ENCODE results near the gene TMEM167A.
A peak's percentile ranks its signal among the peaks of the same experiment; 100 is the strongest.
"Not testable (repeated sequence)": the region's sequence is repeated elsewhere in the genome, so short reads cannot be mapped to it uniquely, and the experiment has no call there.

TMEM167A gene

GRCh38 chr5:83096660-83097339, 19.6 kb upstream of the TMEM167A start:
- Mint-ChIP-seq H3K36me3 (no peaks in the 10 kb centered on the region), H3K4me1 (peaks cover 15% of the 10 kb centered on the region), H3K4me3 (no peak overlapping the region), H3K9me3 (peaks cover 7% of the 10 kb centered on the region), H3K27ac (no peak overlapping the region)
- DNase-seq (ENCODE audit: low spot score in 2 of 2) = no peak
- ATAC-seq = no peak

GRCh38 chr5:83095957-83096539, 18.9 kb upstream of the TMEM167A start:
- no peak overlapping the region for H3K27ac Mint-ChIP-seq
- DNase-seq (ENCODE audit: low spot score in 2 of 2) (no peak), ATAC-seq (no peak)
- H3K36me3 Mint-ChIP-seq = no peaks in the 10 kb centered on the region
- peaks cover 7% of the 10 kb centered on the region for H3K9me3 Mint-ChIP-seq
- no peak overlapping the region for H3K4me3 Mint-ChIP-seq
- H3K4me1 Mint-ChIP-seq = peaks cover 16% of the 10 kb centered on the region

- ATAC-seq = no peak
- H3K4me3 Mint-ChIP-seq = no peak overlapping the region
- no peak for DNase-seq (ENCODE audit: low spot score in 2 of 2)
- no peak overlapping the region for H3K27ac Mint-ChIP-seq
- H3K9me3 Mint-ChIP-seq = peaks cover 9% of the 10 kb centered on the region
- H3K4me1 Mint-ChIP-seq = peaks cover 16% of the 10 kb centered on the region
- no peaks in the 10 kb centered on the region for H3K36me3 Mint-ChIP-seq
Observed at GRCh38 chr5:83095163-83095956, 18.2 kb upstream of the TMEM167A start.

GRCh38 chr5:83093692-83094091, 16.5 kb upstream of the TMEM167A start:
- DNase-seq (ENCODE audit: low spot score in 2 of 2) (no peak), ATAC-seq (no peak)
- no peak overlapping the region for H3K4me3 Mint-ChIP-seq
- no peak overlapping the region for H3K27ac Mint-ChIP-seq
- H3K9me3 Mint-ChIP-seq = peaks cover 11% of the 10 kb centered on the region
- H3K36me3 Mint-ChIP-seq = no peaks in the 10 kb centered on the region
- peaks cover 16% of the 10 kb centered on the region for H3K4me1 Mint-ChIP-seq

- no peak for ATAC-seq
- Mint-ChIP-seq H3K36me3 (no peaks in the 10 kb centered on the region), H3K9me3 (peaks cover 11% of the 10 kb centered on the region), H3K27ac (no peak overlapping the region), H3K4me1 (peaks cover 16% of the 10 kb centered on the region), H3K4me3 (no peak overlapping the region)
- no peak for DNase-seq (ENCODE audit: low spot score in 2 of 2)
Observed at GRCh38 chr5:83092619-83093018, 15.4 kb upstream of the TMEM167A start.

- Mint-ChIP-seq H3K9me3 (peaks cover 11% of the 10 kb centered on the region), H3K4me1 (peaks cover 16% of the 10 kb centered on the region), H3K27ac (no peak overlapping the region), H3K36me3 (no peaks in the 10 kb centered on the region), H3K4me3 (no peak overlapping the region)
- DNase-seq (ENCODE audit: low spot score in 2 of 2) (no peak), ATAC-seq (no peak)
Observed at GRCh38 chr5:83090169-83090568, 13.0 kb upstream of the TMEM167A start.

- Mint-ChIP-seq H3K27ac (no peak overlapping the region), H3K9me3 (no peaks in the 10 kb centered on the region), H3K36me3 (no peaks in the 10 kb centered on the region), H3K4me3 (no peak overlapping the region), H3K4me1 (no peaks in the 10 kb centered on the region)
- ATAC-seq (no peak), DNase-seq (ENCODE audit: low spot score in 2 of 2) (no peak)
Observed at GRCh38 chr5:83085106-83085505, 7.9 kb upstream of the TMEM167A start.

GRCh38 chr5:83084336-83084735, 7.1 kb upstream of the TMEM167A start:
- H3K27ac Mint-ChIP-seq = no peak overlapping the region
- no peak for ATAC-seq
- H3K9me3 Mint-ChIP-seq = no peaks in the 10 kb centered on the region
- DNase-seq (ENCODE audit: low spot score in 2 of 2) = no peak
- no peaks in the 10 kb centered on the region for H3K36me3 Mint-ChIP-seq
- H3K4me3 Mint-ChIP-seq = no peak overlapping the region
- no peaks in the 10 kb centered on the region for H3K4me1 Mint-ChIP-seq

- Mint-ChIP-seq H3K27ac (no peak overlapping the region), H3K4me1 (peaks cover 9% of the 10 kb centered on the region), H3K9me3 (no peaks in the 10 kb centered on the region), H3K4me3 (no peak overlapping the region), H3K36me3 (peaks cover 2% of the 10 kb centered on the region)
- ATAC-seq (no peak), DNase-seq (ENCODE audit: low spot score in 2 of 2) (no peak)
Observed at GRCh38 chr5:83082750-83083149, 5.6 kb upstream of the TMEM167A start.

GRCh38 chr5:83077662-83078261, 568 bp upstream of the TMEM167A start:
- ATAC-seq = no peak
- no peaks in the 10 kb centered on the region for H3K9me3 Mint-ChIP-seq
- peak overlapping the region; percentile 99 for H3K4me3 Mint-ChIP-seq

GRCh38 chr5:83072966-83073365, 4.2 kb downstream of the TMEM167A start:
- ATAC-seq = no peak
- H3K9me3 Mint-ChIP-seq = no peaks in the 10 kb centered on the region
- peaks cover 25% of the 10 kb centered on the region for H3K36me3 Mint-ChIP-seq
- H3K27ac Mint-ChIP-seq = peak overlapping the region; percentile 72
- no peak for DNase-seq (ENCODE audit: low spot score in 2 of 2)
- H3K4me1 Mint-ChIP-seq = peaks cover 55% of the 10 kb centered on the region
- H3K4me3 Mint-ChIP-seq = no peak overlapping the region

More at GRCh38 chr5:83077662-83078261, 568 bp upstream of the TMEM167A start:
- no peak for DNase-seq (ENCODE audit: low spot score in 2 of 2)
- H3K4me1 Mint-ChIP-seq = peaks cover 36% of the 10 kb centered on the region
- peak overlapping the region; percentile 99 for H3K27ac Mint-ChIP-seq
- peaks cover 25% of the 10 kb centered on the region for H3K36me3 Mint-ChIP-seq

- H3K27ac Mint-ChIP-seq = peak overlapping the region; percentile 72
- H3K4me1 Mint-ChIP-seq = peaks cover 57% of the 10 kb centered on the region
- peak overlapping the region; percentile 24 for H3K4me3 Mint-ChIP-seq
- H3K9me3 Mint-ChIP-seq = no peaks in the 10 kb centered on the region
- DNase-seq (ENCODE audit: low spot score in 2 of 2) (no peak), ATAC-seq (peak; percentile 31)
- H3K36me3 Mint-ChIP-seq = peaks cover 12% of the 10 kb centered on the region
Observed at GRCh38 chr5:83071286-83072051, 5.7 kb downstream of the TMEM167A start.

GRCh38 chr5:83069096-83069799, 7.9 kb downstream of the TMEM167A start:
- H3K4me1 Mint-ChIP-seq = peaks cover 54% of the 10 kb centered on the region
- DNase-seq (ENCODE audit: low spot score in 2 of 2) = no peak

GRCh38 chr5:83067377-83067776, 9.8 kb downstream of the TMEM167A start:
- peaks cover 24% of the 10 kb centered on the region for H3K36me3 Mint-ChIP-seq
- not testable (repeated sequence) for H3K9me3 Mint-ChIP-seq; H3K27ac Mint-ChIP-seq; DNase-seq (ENCODE audit: low spot score in 2 of 2); H3K4me3 Mint-ChIP-seq; ATAC-seq
- peaks cover 40% of the 10 kb centered on the region for H3K4me1 Mint-ChIP-seq

More at GRCh38 chr5:83069096-83069799, 7.9 kb downstream of the TMEM167A start:
- H3K27ac Mint-ChIP-seq = no peak overlapping the region
- peaks cover 9% of the 10 kb centered on the region for H3K36me3 Mint-ChIP-seq
- no peak overlapping the region for H3K4me3 Mint-ChIP-seq
- ATAC-seq = peak; percentile 46
- peaks cover 1% of the 10 kb centered on the region for H3K9me3 Mint-ChIP-seq
